Uterus (tissue), 2 donors: ENCODE data around the gene TIMM44.

Source experiments
- POLR2A ChIP-seq, 2 donors: fragments of 450-650 bp; IDR thresholded peaks; one replicate each; pipeline ENCODE4 v1.6.1; 2016; ENCODE audit warnings: antibody characterized with exemption in 2 of 2, mild to moderate bottlenecking in 1 of 2, moderate library complexity in 1 of 2
- TF ChIP-seq, protein P1 (sequence below), 4 experiments: fragments of 200-600 bp in 2 of 4; fragments of 450-650 bp in 2 of 4; sonication (generic) in 2 of 4; IDR thresholded peaks; one replicate each; pipeline ENCODE4 v1.5.1; 2016 to 2019; ENCODE audit warnings: antibody characterized with exemption in 4 of 4, mild to moderate bottlenecking in 2 of 4, moderate library complexity in 1 of 4

DNA sequence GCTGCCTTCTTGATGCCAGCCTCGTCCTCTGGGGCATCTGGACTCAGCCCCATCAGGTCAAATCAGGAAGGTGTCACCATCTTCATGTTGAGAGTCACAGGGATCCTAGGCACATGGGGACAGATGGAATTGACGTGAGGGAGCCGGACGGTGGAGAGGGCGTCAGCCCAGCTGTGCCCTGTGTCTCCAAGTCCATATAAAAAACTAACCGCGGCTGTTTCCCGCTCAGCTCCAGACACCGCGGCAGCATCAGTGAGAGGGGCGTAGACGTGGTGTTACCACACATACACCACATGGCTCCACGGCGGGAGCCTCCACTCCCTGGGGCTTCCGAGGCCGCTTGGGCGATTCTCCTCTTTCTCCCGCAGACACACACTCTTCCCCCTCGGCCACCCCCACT lies 63.6 kb downstream of the TIMM44 start:
- no peak for TF ChIP-seq POLR2A (IDR thresholded peaks at IDR 0.05)
- TF ChIP-seq, protein P1, sequence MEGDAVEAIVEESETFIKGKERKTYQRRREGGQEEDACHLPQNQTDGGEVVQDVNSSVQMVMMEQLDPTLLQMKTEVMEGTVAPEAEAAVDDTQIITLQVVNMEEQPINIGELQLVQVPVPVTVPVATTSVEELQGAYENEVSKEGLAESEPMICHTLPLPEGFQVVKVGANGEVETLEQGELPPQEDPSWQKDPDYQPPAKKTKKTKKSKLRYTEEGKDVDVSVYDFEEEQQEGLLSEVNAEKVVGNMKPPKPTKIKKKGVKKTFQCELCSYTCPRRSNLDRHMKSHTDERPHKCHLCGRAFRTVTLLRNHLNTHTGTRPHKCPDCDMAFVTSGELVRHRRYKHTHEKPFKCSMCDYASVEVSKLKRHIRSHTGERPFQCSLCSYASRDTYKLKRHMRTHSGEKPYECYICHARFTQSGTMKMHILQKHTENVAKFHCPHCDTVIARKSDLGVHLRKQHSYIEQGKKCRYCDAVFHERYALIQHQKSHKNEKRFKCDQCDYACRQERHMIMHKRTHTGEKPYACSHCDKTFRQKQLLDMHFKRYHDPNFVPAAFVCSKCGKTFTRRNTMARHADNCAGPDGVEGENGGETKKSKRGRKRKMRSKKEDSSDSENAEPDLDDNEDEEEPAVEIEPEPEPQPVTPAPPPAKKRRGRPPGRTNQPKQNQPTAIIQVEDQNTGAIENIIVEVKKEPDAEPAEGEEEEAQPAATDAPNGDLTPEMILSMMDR (IDR thresholded peaks at IDR 0.05): no peak
